Upper lobe of left lung (tissue), 4 donors: ENCODE results near the gene ARHGAP40.

ENCODE experiments used
- EP300 ChIP-seq, 4 donors: sonication (generic); formaldehyde crosslinking; IDR thresholded peaks; one replicate each; pipeline ENCODE4 v1.5.1; 2017; ENCODE audit warnings: antibody characterized with exemption in 4 of 4, control low read depth in 2 of 4
- POLR2A ChIP-seq, 4 donors: fragments of 450-650 bp; IDR thresholded peaks; one replicate each; pipeline ENCODE4 v1.5.1; 2016 to 2017; ENCODE audit warnings: antibody characterized with exemption in 4 of 4, mild to moderate bottlenecking in 2 of 4
- POLR2AphosphoS5 ChIP-seq, 2 donors: sonication (generic); formaldehyde crosslinking; IDR thresholded peaks; one replicate each; pipeline ENCODE4 v1.5.1; 2017; ENCODE audit warnings: antibody characterized with exemption in 2 of 2
- TF ChIP-seq, protein P1 (sequence below), 6 experiments: fragments of 450-650 bp in 4 of 6; fragments of 200-600 bp in 2 of 6; sonication (generic) in 2 of 6; IDR thresholded peaks; one replicate each; pipeline ENCODE4 v1.5.1; 2016 to 2019; ENCODE audit warnings: antibody characterized with exemption in 6 of 6

DNA sequence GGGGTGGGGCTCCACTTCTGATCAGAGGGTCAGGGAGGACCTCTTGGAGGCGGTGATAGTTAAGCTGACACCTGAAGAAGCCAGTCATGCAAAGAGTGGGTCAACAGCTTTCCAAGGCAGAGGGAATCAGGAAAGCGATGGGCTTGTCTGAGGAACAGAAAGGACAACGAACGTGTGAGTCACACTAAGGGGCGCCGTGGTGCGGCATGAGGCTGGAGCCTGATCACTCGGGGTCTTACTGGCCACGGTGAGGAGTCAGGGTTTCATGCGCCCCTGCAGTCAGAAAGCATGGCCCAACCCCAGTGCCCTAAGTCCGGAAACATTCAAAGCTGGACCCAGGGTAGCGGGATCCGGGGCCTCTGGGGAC is 72.1 kb downstream of the ARHGAP40 start:
- TF ChIP-seq POLR2A (IDR thresholded peaks at IDR 0.05): no peak
- TF ChIP-seq POLR2AphosphoS5 (IDR thresholded peaks at IDR 0.05): no peak
- no peak for TF ChIP-seq EP300 (IDR thresholded peaks at IDR 0.05)
- TF ChIP-seq, protein P1, sequence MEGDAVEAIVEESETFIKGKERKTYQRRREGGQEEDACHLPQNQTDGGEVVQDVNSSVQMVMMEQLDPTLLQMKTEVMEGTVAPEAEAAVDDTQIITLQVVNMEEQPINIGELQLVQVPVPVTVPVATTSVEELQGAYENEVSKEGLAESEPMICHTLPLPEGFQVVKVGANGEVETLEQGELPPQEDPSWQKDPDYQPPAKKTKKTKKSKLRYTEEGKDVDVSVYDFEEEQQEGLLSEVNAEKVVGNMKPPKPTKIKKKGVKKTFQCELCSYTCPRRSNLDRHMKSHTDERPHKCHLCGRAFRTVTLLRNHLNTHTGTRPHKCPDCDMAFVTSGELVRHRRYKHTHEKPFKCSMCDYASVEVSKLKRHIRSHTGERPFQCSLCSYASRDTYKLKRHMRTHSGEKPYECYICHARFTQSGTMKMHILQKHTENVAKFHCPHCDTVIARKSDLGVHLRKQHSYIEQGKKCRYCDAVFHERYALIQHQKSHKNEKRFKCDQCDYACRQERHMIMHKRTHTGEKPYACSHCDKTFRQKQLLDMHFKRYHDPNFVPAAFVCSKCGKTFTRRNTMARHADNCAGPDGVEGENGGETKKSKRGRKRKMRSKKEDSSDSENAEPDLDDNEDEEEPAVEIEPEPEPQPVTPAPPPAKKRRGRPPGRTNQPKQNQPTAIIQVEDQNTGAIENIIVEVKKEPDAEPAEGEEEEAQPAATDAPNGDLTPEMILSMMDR (IDR thresholded peaks at IDR 0.05): no peak
